Activated naive CD4-positive, alpha-beta T cell treated with Interleukin-2 at 50 U/mL for 16 hours (primary cell): ENCODE data around the gene FXR2.
A peak's percentile ranks its signal among the peaks of the same experiment; 100 is the strongest.

Experiments
- DNase-seq: peaks from one replicate; pipeline ENCODE4 v3.0.0-alpha.2; 2020

FXR2 gene

GRCh38 chr17:7587420-7588151 is 27.1 kb downstream of the FXR2 start:
- no peak for DNase-seq

- no peak for DNase-seq
These were observed 27.9 kb downstream of the FXR2 start for GRCh38 chr17:7586673-7587419.

DNA sequence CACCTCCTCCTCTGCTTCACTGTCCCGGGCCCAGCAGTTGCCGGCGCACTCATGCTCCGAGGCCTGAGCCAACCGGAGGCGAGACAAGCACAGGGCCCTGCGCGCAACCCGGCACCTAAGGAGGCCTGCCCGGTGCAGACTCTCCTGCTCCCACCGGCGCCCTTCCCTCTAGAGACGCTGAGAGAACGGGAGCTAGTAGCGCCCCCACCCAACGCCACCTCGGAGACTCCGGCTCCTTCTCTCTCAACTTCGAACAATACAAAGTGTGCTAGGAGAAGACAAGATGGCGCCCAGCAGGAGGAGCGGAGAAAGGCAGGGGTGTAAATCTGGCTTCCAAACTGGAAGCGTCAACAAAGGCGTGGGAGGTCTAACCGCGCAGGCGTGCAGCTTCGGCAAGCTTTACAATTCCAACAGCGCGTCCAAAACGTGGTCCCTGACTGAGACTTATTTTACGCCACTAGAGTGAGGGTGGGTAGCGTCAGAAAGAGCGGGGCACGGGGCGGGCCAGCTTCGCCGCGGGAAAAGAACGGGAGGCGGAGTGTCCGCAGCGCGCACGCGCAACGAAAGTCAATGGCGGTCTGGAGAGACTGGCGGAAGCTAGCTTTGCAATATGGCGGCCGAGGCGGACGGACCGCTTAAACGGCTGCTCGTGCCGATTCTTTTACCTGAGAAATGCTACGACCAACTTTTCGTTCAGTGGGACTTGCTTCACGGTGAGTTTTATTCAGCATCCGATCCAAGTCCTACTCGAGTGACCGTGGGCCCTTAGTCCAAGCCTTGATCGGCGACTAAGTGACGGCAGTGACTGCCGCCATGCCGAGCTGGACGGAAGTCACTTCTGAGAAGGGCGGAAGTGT is 31.2 kb downstream of the FXR2 start, which contains the start of gene MPDU1:
TSS of gene MPDU1 (plus strand) at position 600 of the 857 bp plus-strand sequence. CDS start at position 611, 11 bp downstream.
- peak; percentile 96 for DNase-seq

DNA sequence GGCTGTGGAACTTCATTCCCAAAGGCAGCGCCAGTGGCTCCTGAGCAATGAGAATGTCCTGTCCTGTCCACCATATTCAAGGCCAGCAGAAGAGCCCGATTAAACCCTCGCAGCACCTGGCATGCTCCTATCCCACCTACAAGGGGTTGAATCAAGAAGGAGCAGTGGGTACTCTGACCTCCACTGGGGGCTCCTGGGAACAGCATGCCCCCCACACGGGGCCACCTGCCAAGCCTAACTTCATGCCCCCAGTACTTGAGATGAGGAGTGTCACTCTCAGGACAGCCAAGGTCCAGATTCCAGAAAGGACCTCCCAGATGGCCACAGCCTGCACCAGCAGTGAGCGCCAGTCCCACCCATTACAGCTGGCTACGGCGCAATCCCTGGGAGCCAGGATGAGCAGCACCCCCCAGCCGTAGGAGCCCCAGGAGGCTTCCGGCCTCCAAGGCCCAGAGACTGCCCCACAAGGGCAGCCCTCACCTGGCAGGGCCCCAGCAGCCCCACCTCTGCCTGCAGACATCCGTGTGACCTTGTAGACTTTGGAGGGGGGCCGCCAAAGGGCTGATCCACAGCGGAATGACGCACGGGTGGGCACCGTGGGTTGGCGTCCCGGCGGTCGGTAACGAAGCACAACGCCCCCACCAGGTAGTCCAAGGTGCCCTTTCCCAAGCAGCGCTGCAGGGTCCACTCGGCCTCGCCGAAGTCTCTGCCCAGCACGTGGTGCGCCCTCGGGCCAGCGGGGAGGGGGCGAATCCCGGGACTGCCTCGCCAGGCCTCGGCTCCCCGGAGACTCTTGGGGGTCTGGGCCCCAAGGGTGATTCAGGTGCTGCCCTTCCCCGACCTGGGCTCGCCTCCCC is 32.1 kb downstream of the FXR2 start:
- no peak for DNase-seq

GRCh38 chr17:7580604-7581575 is 33.8 kb downstream of the FXR2 start:
- DNase-seq, result no peak

DNA sequence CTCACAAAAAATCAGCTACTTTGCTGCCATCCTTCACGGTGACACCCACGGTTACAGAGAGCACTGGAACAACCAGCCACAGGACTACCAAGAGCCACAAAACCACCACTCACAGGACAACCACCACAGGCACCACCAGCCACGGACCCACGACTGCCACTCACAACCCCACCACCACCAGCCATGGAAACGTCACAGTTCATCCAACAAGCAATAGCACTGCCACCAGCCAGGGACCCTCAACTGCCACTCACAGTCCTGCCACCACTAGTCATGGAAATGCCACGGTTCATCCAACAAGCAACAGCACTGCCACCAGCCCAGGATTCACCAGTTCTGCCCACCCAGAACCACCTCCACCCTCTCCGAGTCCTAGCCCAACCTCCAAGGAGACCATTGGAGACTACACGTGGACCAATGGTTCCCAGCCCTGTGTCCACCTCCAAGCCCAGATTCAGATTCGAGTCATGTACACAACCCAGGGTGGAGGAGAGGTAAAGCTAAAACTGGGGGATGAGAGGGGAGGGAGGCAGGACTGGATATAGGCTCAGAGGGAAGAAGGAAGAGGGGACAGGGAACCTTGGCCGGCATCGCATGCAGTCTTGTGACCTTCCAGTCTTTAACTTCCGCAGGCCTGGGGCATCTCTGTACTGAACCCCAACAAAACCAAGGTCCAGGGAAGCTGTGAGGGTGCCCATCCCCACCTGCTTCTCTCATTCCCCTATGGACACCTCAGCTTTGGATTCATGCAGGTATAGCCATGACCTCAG is 34.7 kb downstream of the FXR2 start:
- peak; percentile 36 for DNase-seq

- peak; percentile 78 for DNase-seq
These were observed 35.5 kb downstream of the FXR2 start, which contains the start of gene CD68 for GRCh38 chr17:7579001-7579833. Gene CD68 (plus strand): TSS chr17:7579638. CDS start chr17:7579678, 40 bp downstream.

GRCh38 chr17:7577327-7578199 is 37.1 kb downstream of the FXR2 start:
- DNase-seq, result no peak

DNA sequence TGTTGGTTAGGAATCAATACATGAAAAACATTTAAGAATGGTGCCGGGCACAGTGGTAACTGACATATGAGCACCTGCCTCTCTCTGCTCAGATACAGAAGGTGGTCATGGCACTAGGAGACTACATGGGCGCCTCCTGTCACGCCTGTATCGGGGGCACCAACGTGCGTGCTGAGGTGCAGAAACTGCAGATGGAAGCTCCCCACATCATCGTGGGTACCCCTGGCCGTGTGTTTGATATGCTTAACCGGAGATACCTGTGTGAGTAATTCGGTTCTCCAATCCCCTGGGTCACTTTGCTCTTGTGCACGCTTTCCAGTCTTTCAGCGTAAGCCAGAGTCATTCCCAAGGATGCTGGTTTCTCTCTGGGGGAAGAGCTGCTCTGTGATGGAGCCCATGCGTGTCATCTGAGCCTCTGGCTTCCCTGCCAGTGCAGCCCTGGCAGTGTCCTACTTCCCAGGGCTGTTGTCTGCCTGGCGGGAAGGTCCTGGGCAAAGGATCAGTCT is 38.2 kb downstream of the FXR2 start:
- DNase-seq, result no peak

- no peak for DNase-seq
These were observed 38.7 kb downstream of the FXR2 start for GRCh38 chr17:7575959-7576358.

DNA sequence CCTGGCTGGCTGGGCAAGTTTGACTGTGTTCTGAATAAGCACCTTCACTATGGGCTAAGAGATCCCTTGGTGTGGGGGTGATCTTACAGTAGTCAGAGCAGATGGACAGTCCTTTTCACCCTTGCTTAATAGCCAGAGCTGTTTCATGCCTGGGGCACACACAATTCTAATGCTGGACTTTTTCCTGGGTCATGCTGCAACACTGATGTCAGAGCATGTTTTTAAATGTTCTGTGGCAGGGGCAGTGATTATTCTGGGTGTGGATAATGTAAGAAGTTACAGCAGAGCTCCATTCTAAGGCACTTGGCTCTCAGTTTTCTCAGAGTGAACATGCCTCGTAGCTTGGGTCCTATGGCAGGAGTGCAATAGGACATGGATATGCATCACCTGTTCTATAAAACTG is 39.2 kb downstream of the FXR2 start:
- no peak for DNase-seq

DNA sequence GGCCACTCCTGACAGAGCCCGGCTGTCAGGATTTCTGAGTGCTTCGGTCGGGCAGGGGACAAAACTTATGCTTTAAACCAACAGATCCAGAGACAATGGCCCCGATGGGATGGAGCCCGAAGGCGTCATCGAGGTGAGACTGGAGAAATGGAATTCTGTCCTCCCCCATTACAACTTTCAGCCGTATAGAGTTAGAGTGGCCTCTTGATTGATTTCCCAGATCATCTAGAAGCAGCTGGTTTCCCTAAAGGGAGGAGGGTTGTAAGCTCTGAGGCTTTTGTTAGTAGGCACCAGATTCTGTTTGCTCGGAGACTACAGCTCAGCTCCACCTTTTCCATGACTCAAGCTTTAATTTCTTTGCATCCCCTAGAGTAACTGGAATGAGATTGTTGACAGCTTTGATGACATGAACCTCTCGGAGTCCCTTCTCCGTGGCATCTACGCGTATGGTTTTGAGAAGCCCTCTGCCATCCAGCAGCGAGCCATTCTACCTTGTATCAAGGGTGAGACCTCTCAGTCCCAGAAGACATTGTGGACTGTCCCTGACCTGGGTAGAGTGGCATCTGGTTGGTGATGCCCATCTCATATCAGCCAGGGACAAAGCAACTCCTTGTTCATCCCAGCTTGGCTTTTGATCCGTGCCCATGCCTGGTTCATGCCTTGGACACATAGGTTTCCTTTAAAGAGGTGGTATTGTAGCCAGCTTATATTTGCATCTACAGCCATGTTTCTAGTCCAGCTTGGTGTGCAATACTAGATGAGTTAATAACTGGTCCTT is 40.3 kb downstream of the FXR2 start:
- no peak for DNase-seq

- peak; percentile 91 for DNase-seq
These were observed 41.2 kb downstream of the FXR2 start for GRCh38 chr17:7573324-7574080.

GRCh38 chr17:7572588-7573323 is 41.9 kb downstream of the FXR2 start:
- peak; percentile 100 for DNase-seq

DNA sequence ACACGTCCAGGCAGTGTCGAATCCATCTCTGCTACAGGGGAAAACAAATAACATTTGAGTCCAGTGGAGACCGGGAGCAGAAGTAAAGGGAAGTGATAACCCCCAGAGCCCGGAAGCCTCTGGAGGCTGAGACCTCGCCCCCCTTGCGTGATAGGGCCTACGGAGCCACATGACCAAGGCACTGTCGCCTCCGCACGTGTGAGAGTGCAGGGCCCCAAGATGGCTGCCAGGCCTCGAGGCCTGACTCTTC is 42.4 kb downstream of the FXR2 start:
- no peak for DNase-seq

- DNase-seq, result no peak
These were observed 44.3 kb downstream of the FXR2 start for GRCh38 chr17:7570351-7570750.
